H9 (cell line): Measurements from ENCODE around the gene MTMR12. TPM values are rescaled to one million over a fixed set of nuclear protein-coding genes. Genes with fewer than 3 reads are reported as not detected.
A peak's percentile ranks its signal among the peaks of the same experiment; 100 is the strongest.

Source experiments
- DNase-seq: peaks from one replicate; pipeline ENCODE4 v3.0.0-alpha.2; 2017
- H2AFZ ChIP-seq: one replicate; pipeline ENCODE4 v1.6.1; 2013; ENCODE audit warnings: mild to moderate bottlenecking, low read length, control low read depth, moderate library complexity
- H2AK5ac ChIP-seq: 2 replicates; pipeline ENCODE4 v1.6.1; 2013; ENCODE audit warnings: low read length, control low read depth, mixed read lengths; ENCODE audit not compliant: insufficient read length
- H2BK120ac ChIP-seq: one replicate; pipeline ENCODE4 v1.6.1; 2013; ENCODE audit warnings: low read depth, mild to moderate bottlenecking, low read length, control low read depth, inconsistent platforms; ENCODE audit not compliant: poor library complexity, severe bottlenecking
- H2BK12ac ChIP-seq: 2 replicates; pipeline ENCODE4 v1.6.1; 2013; ENCODE audit warnings: low read length, control low read depth, mixed read lengths, low read depth; ENCODE audit not compliant: insufficient read length
- H2BK15ac ChIP-seq: 2 replicates; pipeline ENCODE4 v1.6.1; 2013; ENCODE audit warnings: low read depth, low read length, control low read depth
- H2BK20ac ChIP-seq: one replicate; pipeline ENCODE4 v1.6.1; 2013; ENCODE audit warnings: low read depth, mild to moderate bottlenecking, low read length, control low read depth, inconsistent platforms; ENCODE audit not compliant: poor library complexity, severe bottlenecking
- H2BK5ac ChIP-seq: 2 replicates; pipeline ENCODE4 v1.6.1; 2013; ENCODE audit warnings: low read length, control low read depth, mixed read lengths; ENCODE audit not compliant: insufficient read length
- H3K14ac ChIP-seq: 2 replicates; pipeline ENCODE4 v1.6.1; 2013; ENCODE audit warnings: low read length, control low read depth; ENCODE audit not compliant: insufficient read depth
- H3K18ac ChIP-seq: 2 replicates; pipeline ENCODE4 v1.6.1; 2013; ENCODE audit warnings: low read depth, mild to moderate bottlenecking, mixed read lengths, low read length, control low read depth; ENCODE audit not compliant: insufficient read length
- H3K23ac ChIP-seq: 2 replicates; pipeline ENCODE4 v1.6.1; 2013; ENCODE audit warnings: low read length, control low read depth, mixed read lengths, low read depth; ENCODE audit not compliant: insufficient read length
- H3K23me2 ChIP-seq: 2 replicates; pipeline ENCODE4 v1.6.1; 2013; ENCODE audit warnings: low read depth, mild to moderate bottlenecking, mixed read lengths, low read length, control low read depth; ENCODE audit not compliant: insufficient read length, poor library complexity, severe bottlenecking
- H3K27ac ChIP-seq: 2 replicates; pipeline ENCODE4 v1.5.1; 2013; ENCODE audit warnings: low read length, control low read depth, mixed read lengths, low read depth; ENCODE audit not compliant: insufficient read length
- H3K27me3 ChIP-seq: 2 replicates; pipeline ENCODE4 v1.6.1; 2013; ENCODE audit warnings: low read length, control low read depth, inconsistent platforms; ENCODE audit not compliant: insufficient read depth
- H3K4ac ChIP-seq: 2 replicates; pipeline ENCODE4 v1.6.1; 2013; ENCODE audit warnings: low read depth, mild to moderate bottlenecking, control low read depth, inconsistent platforms, low read length, moderate library complexity
- H3K4me1 ChIP-seq: 2 replicates; pipeline ENCODE4 v1.6.1; 2013; ENCODE audit warnings: low read length, control low read depth, inconsistent platforms; ENCODE audit not compliant: insufficient read depth
- H3K4me2 ChIP-seq: 2 replicates; pipeline ENCODE4 v1.6.1; 2013; ENCODE audit warnings: low read length, control low read depth, mixed read lengths; ENCODE audit not compliant: insufficient read length, insufficient read depth
- H3K56ac ChIP-seq: 2 replicates; pipeline ENCODE4 v1.6.1; 2013; ENCODE audit warnings: low read depth, mild to moderate bottlenecking, mixed read lengths, low read length, control low read depth; ENCODE audit not compliant: insufficient read length
- H3K79me1 ChIP-seq: 2 replicates; pipeline ENCODE4 v1.6.1; 2013; ENCODE audit warnings: low read depth, mild to moderate bottlenecking, moderate library complexity, low read length, control low read depth, inconsistent platforms; ENCODE audit not compliant: insufficient read depth, poor library complexity, severe bottlenecking
- H3K79me2 ChIP-seq: 2 replicates; pipeline ENCODE4 v1.6.1; 2013; ENCODE audit warnings: low read length, control low read depth, inconsistent platforms; ENCODE audit not compliant: insufficient read depth
- H3K9ac ChIP-seq: 2 replicates; pipeline ENCODE4 v1.6.1; 2013; ENCODE audit warnings: low read length, control low read depth, mixed read lengths; ENCODE audit not compliant: insufficient read length; ENCODE audit errors: extremely low read depth
- H3K9me3 ChIP-seq: one replicate; pipeline ENCODE4 v1.6.1; 2013; ENCODE audit warnings: low read depth, low read length, inconsistent platforms; ENCODE audit not compliant: control insufficient read depth
- H3T11ph ChIP-seq: one replicate; pipeline ENCODE4 v1.6.1; 2013; ENCODE audit warnings: mild to moderate bottlenecking, low read length, control low read depth, inconsistent platforms
- H4K20me1 ChIP-seq: one replicate; pipeline ENCODE4 v1.6.1; 2013; ENCODE audit not compliant: control insufficient read depth, insufficient read length, insufficient read depth
- H4K5ac ChIP-seq: 2 replicates; pipeline ENCODE4 v1.6.1; 2013; ENCODE audit warnings: low read depth, mild to moderate bottlenecking, mixed read lengths, low read length, control low read depth; ENCODE audit not compliant: insufficient read length
- H4K8ac ChIP-seq: replicated peaks from 2 replicates; pipeline ENCODE4 v1.6.1; 2013; ENCODE audit warnings: low read length, control low read depth, mixed read lengths, low read depth; ENCODE audit not compliant: insufficient read length
- H4K91ac ChIP-seq: 2 replicates; pipeline ENCODE4 v1.6.1; 2013; ENCODE audit warnings: low read depth, mild to moderate bottlenecking, moderate library complexity, mixed read lengths, low read length, control low read depth; ENCODE audit not compliant: insufficient read length
- H3K27ac Mint-ChIP-seq, 3 experiments: 2 replicates in 2 of 3; 3 replicates in 1 of 3; pipeline ENCODE4 v1.8.0; 2020 to 2021; ENCODE audit warnings: mixed read lengths in 3 of 3, mild to moderate bottlenecking in 1 of 3, moderate library complexity in 1 of 3
- H3K27me3 Mint-ChIP-seq: 2 replicates; pipeline ENCODE4 v1.8.0; 2021; ENCODE audit warnings: low read depth, mild to moderate bottlenecking, moderate library complexity, mixed read lengths
- H3K36me3 Mint-ChIP-seq, 3 experiments: 2 replicates in 2 of 3; 3 replicates in 1 of 3; pipeline ENCODE4 v1.8.0; 2020 to 2021; ENCODE audit warnings: low read depth in 3 of 3, mixed read lengths in 3 of 3; ENCODE audit not compliant: insufficient read depth in 1 of 3
- H3K4me1 Mint-ChIP-seq, 2 experiments: 2 replicates each; pipeline ENCODE4 v1.8.0; 2020; ENCODE audit warnings: mixed read lengths in 2 of 2
- H3K4me3 Mint-ChIP-seq, 2 experiments: 2 replicates in 1 of 2; 3 replicates in 1 of 2; pipeline ENCODE4 v1.8.0; 2020 to 2021; ENCODE audit warnings: mild to moderate bottlenecking in 2 of 2, mixed read lengths in 2 of 2, moderate library complexity in 1 of 2
- H3K9me3 Mint-ChIP-seq, 2 experiments: 2 replicates in 1 of 2; 3 replicates in 1 of 2; pipeline ENCODE4 v1.8.0; 2020; ENCODE audit warnings: mild to moderate bottlenecking in 2 of 2, mixed read lengths in 2 of 2, moderate library complexity in 1 of 2
- WGBS: extraction: QIAGEN DNeasy Blood & Tissue Kit; methylation state at CpG from one replicate; pipeline ENCODE4 v1.1.7; 2013; ENCODE audit warnings: missing lambda C conversion rate, low lambda C conversion rate, mixed read lengths; ENCODE audit not compliant: insufficient read length; ENCODE audit errors: extremely low coverage; 5-methylcytosine and 5-hydroxymethylcytosine counted together
- total RNA-seq: library from RNA; stranded (reverse); gene quantifications from 2 replicates; pipeline ENCODE4 v1.2.1, GENCODE V29; 2021
- TF ChIP-seq, protein P1 (sequence below): fragments of 200-600 bp; sonication (generic); conservative IDR thresholded peaks from 3 replicates; pipeline ENCODE4 v1.8.0; 2021; ENCODE audit warnings: antibody characterized with exemption, mild to moderate bottlenecking

MTMR12 gene
- total RNA-seq, 1 experiment from 2014 or later: 39.3 TPM

- no peak overlapping the region for H3K4ac ChIP-seq
These were observed 33.5 kb downstream of the MTMR12 start for GRCh38 chr5:32279223-32279622.

More at GRCh38 chr5:32279223-32279622, 33.5 kb downstream of the MTMR12 start:
- Histone ChIP-seq H3K4me1 (peaks cover 13% of the 10 kb centered on the region), H3K23me2 (no peaks in the 10 kb centered on the region), H2BK15ac (no peak overlapping the region), H3K14ac (no peak overlapping the region), H3K9ac (no peak overlapping the region), H2BK120ac (no peak overlapping the region), H3K27ac (no peak overlapping the region), H4K8ac (no peak overlapping the region), H2BK12ac (no peak overlapping the region), H2AFZ (no peak overlapping the region), H3T11ph (no peak overlapping the region), H4K20me1 (no peaks in the 10 kb centered on the region), H2BK5ac (no peak overlapping the region), H4K5ac (no peak overlapping the region), H3K9me3 (no peaks in the 10 kb centered on the region), H3K23ac (no peak overlapping the region), H3K27me3 (no peaks in the 10 kb centered on the region), H3K79me1 (no peaks in the 10 kb centered on the region), H2AK5ac (no peak overlapping the region), H3K79me2 (peaks cover 8% of the 10 kb centered on the region; the same call in 1 of the 2 replicates), H3K18ac (no peak overlapping the region), H4K91ac (no peak overlapping the region), H3K4me2 (no peak overlapping the region), H2BK20ac (no peak overlapping the region), H3K56ac (no peak overlapping the region)
- Mint-ChIP-seq H3K4me3 (no peak overlapping the region), H3K27me3 (no peaks in the 10 kb centered on the region), H3K9me3 (no peaks in the 10 kb centered on the region), H3K4me1 (peaks cover 68 to 76% of the 10 kb centered on the region in 2 experiments), H3K27ac (peak overlapping the region in 2 of 3 experiments; percentile 79 to 85; a peak in 4 of 7 replicates), H3K36me3 (peaks cover 11 to 31% (median 27%) of the 10 kb centered on the region in 3 experiments)
- no CpG with 5 or more reads among the region's 3 CpGs for WGBS
- no peak for DNase-seq
- TF ChIP-seq, protein P1, sequence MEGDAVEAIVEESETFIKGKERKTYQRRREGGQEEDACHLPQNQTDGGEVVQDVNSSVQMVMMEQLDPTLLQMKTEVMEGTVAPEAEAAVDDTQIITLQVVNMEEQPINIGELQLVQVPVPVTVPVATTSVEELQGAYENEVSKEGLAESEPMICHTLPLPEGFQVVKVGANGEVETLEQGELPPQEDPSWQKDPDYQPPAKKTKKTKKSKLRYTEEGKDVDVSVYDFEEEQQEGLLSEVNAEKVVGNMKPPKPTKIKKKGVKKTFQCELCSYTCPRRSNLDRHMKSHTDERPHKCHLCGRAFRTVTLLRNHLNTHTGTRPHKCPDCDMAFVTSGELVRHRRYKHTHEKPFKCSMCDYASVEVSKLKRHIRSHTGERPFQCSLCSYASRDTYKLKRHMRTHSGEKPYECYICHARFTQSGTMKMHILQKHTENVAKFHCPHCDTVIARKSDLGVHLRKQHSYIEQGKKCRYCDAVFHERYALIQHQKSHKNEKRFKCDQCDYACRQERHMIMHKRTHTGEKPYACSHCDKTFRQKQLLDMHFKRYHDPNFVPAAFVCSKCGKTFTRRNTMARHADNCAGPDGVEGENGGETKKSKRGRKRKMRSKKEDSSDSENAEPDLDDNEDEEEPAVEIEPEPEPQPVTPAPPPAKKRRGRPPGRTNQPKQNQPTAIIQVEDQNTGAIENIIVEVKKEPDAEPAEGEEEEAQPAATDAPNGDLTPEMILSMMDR: no peak
